Gastroesophageal sphincter (tissue), 3 donors: ENCODE results near the gene SH3BP5.

ENCODE experiments used
- EP300 ChIP-seq: sonication (generic); formaldehyde crosslinking; IDR thresholded peaks from one replicate; pipeline ENCODE4 v1.6.1; 2017; ENCODE audit warnings: antibody characterized with exemption, mild to moderate bottlenecking
- POLR2A ChIP-seq, 2 donors: fragments of 450-650 bp; IDR thresholded peaks; one replicate each; pipeline ENCODE4 v1.6.1; 2017; ENCODE audit warnings: antibody characterized with exemption in 2 of 2, mild to moderate bottlenecking in 2 of 2, moderate library complexity in 1 of 2
- POLR2AphosphoS5 ChIP-seq: sonication (generic); formaldehyde crosslinking; IDR thresholded peaks from one replicate; pipeline ENCODE4 v1.6.1; 2017; ENCODE audit warnings: antibody characterized with exemption
- TF ChIP-seq, protein P1 (sequence below), 4 experiments: fragments of 200-600 bp in 2 of 4; fragments of 450-650 bp in 2 of 4; sonication (generic) in 1 of 4; IDR thresholded peaks; one replicate each; pipeline ENCODE4 v1.5.1; 2017 to 2019; ENCODE audit warnings: antibody characterized with exemption in 4 of 4, mild to moderate bottlenecking in 2 of 4, moderate library complexity in 2 of 4

- TF ChIP-seq, protein P1, sequence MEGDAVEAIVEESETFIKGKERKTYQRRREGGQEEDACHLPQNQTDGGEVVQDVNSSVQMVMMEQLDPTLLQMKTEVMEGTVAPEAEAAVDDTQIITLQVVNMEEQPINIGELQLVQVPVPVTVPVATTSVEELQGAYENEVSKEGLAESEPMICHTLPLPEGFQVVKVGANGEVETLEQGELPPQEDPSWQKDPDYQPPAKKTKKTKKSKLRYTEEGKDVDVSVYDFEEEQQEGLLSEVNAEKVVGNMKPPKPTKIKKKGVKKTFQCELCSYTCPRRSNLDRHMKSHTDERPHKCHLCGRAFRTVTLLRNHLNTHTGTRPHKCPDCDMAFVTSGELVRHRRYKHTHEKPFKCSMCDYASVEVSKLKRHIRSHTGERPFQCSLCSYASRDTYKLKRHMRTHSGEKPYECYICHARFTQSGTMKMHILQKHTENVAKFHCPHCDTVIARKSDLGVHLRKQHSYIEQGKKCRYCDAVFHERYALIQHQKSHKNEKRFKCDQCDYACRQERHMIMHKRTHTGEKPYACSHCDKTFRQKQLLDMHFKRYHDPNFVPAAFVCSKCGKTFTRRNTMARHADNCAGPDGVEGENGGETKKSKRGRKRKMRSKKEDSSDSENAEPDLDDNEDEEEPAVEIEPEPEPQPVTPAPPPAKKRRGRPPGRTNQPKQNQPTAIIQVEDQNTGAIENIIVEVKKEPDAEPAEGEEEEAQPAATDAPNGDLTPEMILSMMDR (IDR thresholded peaks at IDR 0.05): no peak
- TF ChIP-seq POLR2A (IDR thresholded peaks at IDR 0.05): no peak
- TF ChIP-seq POLR2AphosphoS5: peak; percentile 56
- TF ChIP-seq EP300: no peak
These were observed 12.8 kb downstream of the SH3BP5 start for GRCh38 chr3:15319575-15319974.
